ENCODE data around the gene NECAB2.

DNA sequence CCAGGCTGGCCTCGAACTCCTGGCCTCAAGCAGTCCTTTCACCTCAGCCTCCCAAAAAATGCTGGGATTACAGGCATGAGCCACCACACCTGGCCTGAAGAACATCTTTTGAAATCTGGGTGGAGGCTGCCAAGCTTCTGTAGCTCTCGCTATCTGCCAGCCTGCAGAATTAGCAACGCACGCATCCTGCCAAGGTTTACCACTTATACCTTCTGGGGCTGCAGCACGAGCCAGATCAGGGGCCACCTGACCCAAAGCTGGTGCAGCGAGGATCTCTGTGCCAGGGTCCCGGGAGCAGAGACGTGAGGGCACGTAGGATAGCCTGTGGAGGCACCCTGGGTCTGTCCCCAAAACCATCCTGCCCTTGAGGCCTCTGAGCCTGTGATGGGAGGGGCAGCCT, 52.3 kb downstream of the NECAB2 start:
- TF ChIP-seq CTCF (IDR thresholded peaks at IDR 0.05) (no peak), POLR2A (IDR thresholded peaks at IDR 0.05) (no peak)

Measured in tibial nerve (tissue), 3 donors.